Breast epithelium (tissue), 3 donors: Measurements from ENCODE around the gene TRIL.

ENCODE experiments used
- CTCF ChIP-seq, 3 donors: fragments of 450-650 bp; IDR thresholded peaks; one replicate each; pipeline ENCODE4 v1.5.1; 2016 to 2017; ENCODE audit warnings: antibody characterized with exemption in 3 of 3, mild to moderate bottlenecking in 3 of 3, moderate library complexity in 3 of 3
- POLR2A ChIP-seq: fragments of 450-650 bp; IDR thresholded peaks from one replicate; pipeline ENCODE4 v1.6.1; 2016; ENCODE audit warnings: antibody characterized with exemption, mild to moderate bottlenecking, moderate library complexity
- POLR2AphosphoS5 ChIP-seq, 3 donors: sonication (generic); formaldehyde crosslinking; IDR thresholded peaks; one replicate each; pipeline ENCODE4 v1.6.1; 2017; ENCODE audit warnings: antibody characterized with exemption in 3 of 3

GRCh38 chr7:28905464-28905863 lies 52.7 kb downstream of the TRIL start:
- TF ChIP-seq CTCF (IDR thresholded peaks at IDR 0.05) (no peak), POLR2AphosphoS5 (IDR thresholded peaks at IDR 0.05) (no peak), POLR2A (no peak)
